Dendritic cell treated with granulocyte-macrophage colony-stimulating factor and Interleukin-4, amounts not matched to agents 40 ng/mL and 50 ng/mL, for 4 days (primary cell): ENCODE data around the gene UPK2.
"Not testable (repeated sequence)": the region's sequence is repeated elsewhere in the genome, so short reads cannot be mapped to it uniquely, and the experiment has no call there.

Experiments used
- H3K27ac Mint-ChIP-seq: one replicate; pipeline ENCODE4 v1.8.0; 2022; ENCODE audit warnings: mild to moderate bottlenecking, mixed read lengths
- H3K27me3 Mint-ChIP-seq: one replicate; pipeline ENCODE4 v1.8.0; 2022; ENCODE audit warnings: mild to moderate bottlenecking, mixed read lengths
- H3K36me3 Mint-ChIP-seq: one replicate; pipeline ENCODE4 v1.8.0; 2022; ENCODE audit warnings: low read depth, mixed read lengths
- H3K4me1 Mint-ChIP-seq: one replicate; pipeline ENCODE4 v1.8.0; 2022; ENCODE audit warnings: low read depth, mixed read lengths
- H3K4me3 Mint-ChIP-seq: one replicate; pipeline ENCODE4 v1.8.0; 2022; ENCODE audit warnings: mild to moderate bottlenecking, moderate library complexity, mixed read lengths
- H3K9me3 Mint-ChIP-seq: one replicate; pipeline ENCODE4 v1.8.0; 2022; ENCODE audit warnings: mixed read lengths
- intact Hi-C: fragments of 100-400 bp; cut with micrococcal nuclease; formaldehyde crosslinking; loops from one replicate; pipeline ENCODE4 v1.15.0; 2022

UPK2 gene

DNA sequence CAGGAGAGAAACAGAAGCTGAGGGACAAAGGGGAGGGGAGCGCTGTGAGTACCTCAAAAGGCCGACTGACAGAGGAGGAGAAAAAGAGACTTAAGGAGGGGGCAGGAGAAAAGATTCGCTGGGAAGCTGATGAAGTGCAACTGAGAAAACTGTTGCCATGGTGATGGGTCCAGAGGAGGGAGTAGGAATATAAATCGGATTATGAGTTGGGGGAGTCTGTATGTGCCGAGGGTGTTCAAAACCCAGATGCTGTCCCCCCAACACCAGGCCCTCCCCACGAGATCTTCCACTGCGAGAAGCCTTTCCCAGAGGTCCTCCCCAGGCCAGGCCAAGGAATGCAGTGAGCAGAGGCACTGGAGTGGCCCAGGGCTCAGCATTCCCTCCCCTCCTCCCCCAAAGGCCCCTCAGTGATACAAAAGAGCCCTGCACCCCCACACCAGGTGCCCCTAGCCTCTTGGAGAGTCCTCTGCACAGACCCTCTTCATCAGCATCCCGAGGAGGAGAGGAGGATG lies 16.6 kb upstream of the UPK2 start:
- intact Hi-C loops, result no loop called here
- H3K9me3 Mint-ChIP-seq, result no peaks in the 10 kb centered on the region
- H3K27ac Mint-ChIP-seq, result no peak overlapping the region
- peaks cover 13% of the 10 kb centered on the region for H3K4me1 Mint-ChIP-seq
- no peak overlapping the region for H3K4me3 Mint-ChIP-seq
- H3K27me3 Mint-ChIP-seq, result peaks cover 32% of the 10 kb centered on the region
- no peaks in the 10 kb centered on the region for H3K36me3 Mint-ChIP-seq

GRCh38 chr11:118939953-118940598 lies 16.0 kb upstream of the UPK2 start:
- no peaks in the 10 kb centered on the region for H3K36me3 Mint-ChIP-seq
- peaks cover 13% of the 10 kb centered on the region for H3K4me1 Mint-ChIP-seq
- intact Hi-C loops, result no loop called here
- peaks cover 33% of the 10 kb centered on the region for H3K27me3 Mint-ChIP-seq
- no peaks in the 10 kb centered on the region for H3K9me3 Mint-ChIP-seq
- no peak overlapping the region for H3K4me3 Mint-ChIP-seq
- H3K27ac Mint-ChIP-seq, result peak overlapping the region; percentile 50

DNA sequence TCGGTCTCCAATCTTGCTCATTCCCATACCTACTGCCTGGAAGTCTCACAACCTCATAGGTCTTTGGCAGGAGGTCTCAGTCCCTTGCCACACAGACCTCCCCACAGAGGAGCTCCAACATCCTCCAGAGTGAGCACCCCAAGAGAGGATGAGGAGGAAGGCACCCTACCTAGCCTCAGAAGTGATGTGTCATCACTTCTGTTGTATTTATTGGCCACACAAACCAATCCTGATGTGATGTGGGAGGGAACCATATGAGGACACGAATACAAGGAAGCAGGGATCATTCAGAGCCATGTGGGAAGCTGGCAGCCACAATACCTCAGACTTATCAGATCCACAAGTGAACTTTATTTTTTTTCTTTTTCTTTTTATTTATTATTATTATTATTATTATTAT lies 9.0 kb upstream of the UPK2 start:
- Mint-ChIP-seq H3K36me3 (no peaks in the 10 kb centered on the region), H3K4me1 (peaks cover 5% of the 10 kb centered on the region), H3K9me3 (no peaks in the 10 kb centered on the region), H3K4me3 (no peak overlapping the region), H3K27ac (no peak overlapping the region), H3K27me3 (peaks cover 26% of the 10 kb centered on the region)
- intact Hi-C loops, result no loop called here

DNA sequence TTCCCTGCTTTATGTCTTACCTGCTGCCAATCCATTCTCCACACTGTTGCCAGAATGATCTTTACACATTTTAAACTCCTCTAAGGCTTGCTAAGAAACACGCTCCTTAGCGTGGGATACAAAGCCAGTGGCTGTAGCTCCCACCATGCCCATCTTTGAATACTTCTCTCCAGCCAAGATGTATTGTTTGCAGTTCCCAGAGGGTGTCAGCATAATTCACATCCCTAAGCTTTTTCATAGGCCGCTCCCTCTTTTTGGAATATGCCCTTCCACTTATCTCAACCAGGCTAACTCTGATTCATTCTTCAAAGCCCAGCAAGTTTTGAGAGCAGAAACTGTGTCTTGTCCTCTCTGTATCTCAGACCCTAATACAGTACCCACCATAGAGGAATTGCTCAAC lies 8.1 kb upstream of the UPK2 start:
- no peak overlapping the region for H3K4me3 Mint-ChIP-seq
- H3K27me3 Mint-ChIP-seq, result peaks cover 29% of the 10 kb centered on the region
- peaks cover 5% of the 10 kb centered on the region for H3K4me1 Mint-ChIP-seq
- intact Hi-C loops, result no loop called here
- H3K36me3 Mint-ChIP-seq, result no peaks in the 10 kb centered on the region
- no peak overlapping the region for H3K27ac Mint-ChIP-seq
- no peaks in the 10 kb centered on the region for H3K9me3 Mint-ChIP-seq

DNA sequence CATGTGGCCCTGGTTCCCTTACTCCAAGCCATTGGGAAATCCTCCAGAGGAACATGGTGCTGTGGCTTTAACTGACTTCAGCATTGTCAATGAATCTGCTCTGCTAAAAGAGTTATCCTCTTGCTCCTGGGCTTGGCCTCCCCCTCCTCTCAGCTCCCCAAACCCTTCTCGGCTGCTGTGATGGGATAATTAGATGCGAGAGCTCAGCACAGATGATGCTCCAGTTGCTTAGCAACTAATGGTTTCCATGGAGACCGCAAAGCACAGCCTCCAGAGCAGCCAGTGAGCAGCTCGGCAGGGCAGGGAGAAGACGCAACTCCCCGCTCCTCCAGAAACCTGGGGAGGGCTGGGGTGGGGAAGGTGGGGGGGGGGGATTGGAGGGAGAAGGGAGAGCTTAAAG lies 2.8 kb upstream of the UPK2 start:
- Mint-ChIP-seq H3K36me3 (no peaks in the 10 kb centered on the region), H3K9me3 (no peaks in the 10 kb centered on the region), H3K27ac (no peak overlapping the region), H3K4me3 (no peak overlapping the region), H3K4me1 (no peaks in the 10 kb centered on the region), H3K27me3 (peaks cover 43% of the 10 kb centered on the region)
- intact Hi-C loops, result no loop called here

GRCh38 chr11:118953976-118954375 lies 2.1 kb upstream of the UPK2 start:
- H3K27ac Mint-ChIP-seq, H3K4me1 Mint-ChIP-seq, H3K9me3 Mint-ChIP-seq, H3K4me3 Mint-ChIP-seq, intact Hi-C loops, H3K36me3 Mint-ChIP-seq: not testable (repeated sequence)
- peaks cover 45% of the 10 kb centered on the region for H3K27me3 Mint-ChIP-seq

DNA sequence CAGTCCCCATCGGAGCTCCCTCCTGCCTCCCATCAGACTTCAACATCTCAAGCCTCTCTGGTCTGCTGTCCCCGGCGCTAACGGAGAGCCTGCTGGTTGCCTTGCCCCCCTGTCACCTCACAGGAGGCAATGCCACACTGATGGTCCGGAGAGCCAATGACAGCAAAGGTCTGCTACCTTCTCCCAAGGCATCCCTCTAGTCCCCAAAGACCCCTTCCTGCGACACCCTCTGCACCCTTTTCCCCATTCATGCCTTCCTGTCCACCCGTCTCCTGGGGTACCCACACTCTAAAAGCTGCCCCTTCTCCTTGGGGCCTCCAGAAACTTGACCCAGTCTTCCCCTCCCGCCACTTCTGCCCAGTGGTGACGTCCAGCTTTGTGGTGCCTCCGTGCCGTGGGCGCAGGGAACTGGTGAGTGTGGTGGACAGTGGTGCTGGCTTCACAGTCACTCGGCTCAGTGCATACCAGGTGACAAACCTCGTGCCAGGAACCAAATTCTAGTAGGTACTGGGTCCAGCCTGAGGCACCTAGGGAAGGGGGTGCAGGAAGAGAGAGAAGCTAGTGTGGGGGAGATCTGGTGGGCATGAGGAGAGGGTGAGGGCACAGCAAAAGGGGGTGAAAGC lies 860 bp downstream of the UPK2 start:
- no peak overlapping the region for H3K27ac Mint-ChIP-seq
- no peak overlapping the region for H3K4me3 Mint-ChIP-seq
- no peaks in the 10 kb centered on the region for H3K4me1 Mint-ChIP-seq
- peaks cover 38% of the 10 kb centered on the region for H3K27me3 Mint-ChIP-seq
- no peaks in the 10 kb centered on the region for H3K9me3 Mint-ChIP-seq
- no peaks in the 10 kb centered on the region for H3K36me3 Mint-ChIP-seq
- intact Hi-C loops, result loop anchor here (1.0 kb wide), 2 partner anchors 50 to 268 kb away; no protein-coding TSS in a partner anchor

DNA sequence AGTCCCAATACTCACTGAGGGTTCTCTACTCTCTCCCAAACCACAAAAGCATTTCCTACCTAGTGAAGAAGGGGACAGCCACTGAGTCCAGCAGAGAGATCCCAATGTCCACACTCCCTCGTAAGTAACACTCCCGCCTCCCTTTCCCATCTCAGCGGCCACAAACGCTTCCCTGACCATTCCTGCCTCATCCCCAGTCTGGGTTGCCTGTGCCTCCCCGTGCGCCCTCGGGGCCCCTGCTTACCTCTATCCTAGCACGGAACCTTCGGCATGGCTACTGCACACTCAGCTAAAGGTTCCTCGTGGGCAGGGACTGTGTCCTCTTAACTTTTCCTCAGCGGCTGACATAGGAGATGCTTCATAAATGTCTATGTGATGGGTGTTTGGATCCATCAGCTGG lies 1.5 kb downstream of the UPK2 start:
- no peaks in the 10 kb centered on the region for H3K4me1 Mint-ChIP-seq
- intact Hi-C loops, result no loop called here
- H3K27ac Mint-ChIP-seq, result no peak overlapping the region

GRCh38 chr11:118957968-118958367 lies 1.9 kb downstream of the UPK2 start:
- no peak overlapping the region for H3K27ac Mint-ChIP-seq
- peaks cover 35% of the 10 kb centered on the region for H3K27me3 Mint-ChIP-seq
- H3K4me3 Mint-ChIP-seq, result no peak overlapping the region
- H3K36me3 Mint-ChIP-seq, result no peaks in the 10 kb centered on the region
- no peaks in the 10 kb centered on the region for H3K4me1 Mint-ChIP-seq
- no peaks in the 10 kb centered on the region for H3K9me3 Mint-ChIP-seq
- intact Hi-C loops, result no loop called here

More for the DNA sequence above, 1.5 kb downstream of the UPK2 start:
- no peaks in the 10 kb centered on the region for H3K9me3 Mint-ChIP-seq
- no peaks in the 10 kb centered on the region for H3K36me3 Mint-ChIP-seq
- H3K27me3 Mint-ChIP-seq, result peaks cover 38% of the 10 kb centered on the region
- no peak overlapping the region for H3K4me3 Mint-ChIP-seq

GRCh38 chr11:118958577-118958976 lies 2.5 kb downstream of the UPK2 start:
- no peak overlapping the region for H3K4me3 Mint-ChIP-seq
- H3K36me3 Mint-ChIP-seq, result no peaks in the 10 kb centered on the region

DNA sequence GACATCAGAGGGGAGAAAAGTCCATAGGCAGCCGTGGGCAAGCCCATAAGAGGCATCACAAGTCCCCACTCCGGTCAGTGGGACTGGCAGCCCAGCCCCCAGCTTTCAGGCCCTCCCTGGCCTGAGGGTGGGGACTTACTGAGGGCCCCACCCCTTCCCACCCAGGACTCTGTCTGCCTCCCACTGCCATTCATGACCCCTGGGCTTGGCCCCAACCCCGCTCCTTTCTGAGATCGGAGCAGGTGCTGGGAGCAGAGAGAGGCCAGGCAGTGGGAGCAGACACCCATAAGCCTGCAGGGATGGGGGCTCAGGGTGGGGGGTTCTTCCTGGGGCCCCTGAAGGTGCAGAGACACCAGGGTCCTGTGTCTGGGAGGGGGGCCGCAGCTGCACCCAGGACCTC lies 5.1 kb downstream of the UPK2 start:
- intact Hi-C loops, result no loop called here
- H3K27me3 Mint-ChIP-seq, result peaks cover 17% of the 10 kb centered on the region
- no peaks in the 10 kb centered on the region for H3K4me1 Mint-ChIP-seq
- no peak overlapping the region for H3K27ac Mint-ChIP-seq
- H3K9me3 Mint-ChIP-seq, result no peaks in the 10 kb centered on the region
- no peaks in the 10 kb centered on the region for H3K36me3 Mint-ChIP-seq
- no peak overlapping the region for H3K4me3 Mint-ChIP-seq

More at GRCh38 chr11:118958577-118958976, 2.5 kb downstream of the UPK2 start:
- Mint-ChIP-seq H3K9me3 (no peaks in the 10 kb centered on the region), H3K4me1 (no peaks in the 10 kb centered on the region), H3K27me3 (peaks cover 35% of the 10 kb centered on the region), H3K27ac (no peak overlapping the region)
- intact Hi-C loops, result no loop called here

GRCh38 chr11:118961591-118961990 lies 5.5 kb downstream of the UPK2 start:
- Mint-ChIP-seq H3K36me3 (no peaks in the 10 kb centered on the region), H3K4me1 (no peaks in the 10 kb centered on the region), H3K27ac (no peak overlapping the region), H3K27me3 (peaks cover 14% of the 10 kb centered on the region), H3K9me3 (no peaks in the 10 kb centered on the region), H3K4me3 (no peak overlapping the region)
- intact Hi-C loops, result no loop called here

GRCh38 chr11:118969508-118969907 lies 13.4 kb downstream of the UPK2 start:
- H3K27ac Mint-ChIP-seq, result not testable (repeated sequence)

GRCh38 chr11:118971646-118972045 lies 15.5 kb downstream of the UPK2 start, which contains the start of gene FOXR1:
FOXR1 (plus strand) TSS chr11:118971761; CDS start chr11:118971932, 171 bp downstream.
- peaks cover 31% of the 10 kb centered on the region for H3K27me3 Mint-ChIP-seq
- no peak within 1 kb of the TSS for H3K4me3 Mint-ChIP-seq
- H3K4me1 Mint-ChIP-seq, result no peaks in the 10 kb centered on the region
- no peaks in the 10 kb centered on the region for H3K36me3 Mint-ChIP-seq
- H3K27ac Mint-ChIP-seq, result no peak within 1 kb of the TSS
- intact Hi-C loops, result no loop called here
- H3K9me3 Mint-ChIP-seq, result no peaks in the 10 kb centered on the region

More at GRCh38 chr11:118969508-118969907, 13.4 kb downstream of the UPK2 start:
- H3K9me3 Mint-ChIP-seq, intact Hi-C loops, H3K4me3 Mint-ChIP-seq, H3K4me1 Mint-ChIP-seq, H3K36me3 Mint-ChIP-seq: not testable (repeated sequence)
- H3K27me3 Mint-ChIP-seq, result peaks cover 23% of the 10 kb centered on the region
